Neural crest cell (in vitro differentiated cells): ENCODE measurements around the gene CD28. TPM values are rescaled to one million over a fixed set of nuclear protein-coding genes. Genes with fewer than 3 reads are reported as not detected.

Source experiments
- DNase-seq: peaks from one replicate; pipeline ENCODE4 v3.0.0; 2021; ENCODE audit warnings: low read depth, mixed read lengths, low spot score
- H3K27ac Mint-ChIP-seq: one replicate; pipeline ENCODE4 v1.8.0; 2021; ENCODE audit warnings: mild to moderate bottlenecking, mixed read lengths; ENCODE audit not compliant: unreplicated experiment
- H3K27me3 Mint-ChIP-seq: 2 replicates; pipeline ENCODE4 v1.8.0; 2021; ENCODE audit warnings: low read depth, mild to moderate bottlenecking, mixed read lengths
- H3K36me3 Mint-ChIP-seq: 2 replicates; pipeline ENCODE4 v1.8.0; 2021; ENCODE audit warnings: low read depth, mild to moderate bottlenecking, mixed read lengths
- H3K4me1 Mint-ChIP-seq: 2 replicates; pipeline ENCODE4 v1.8.0; 2021; ENCODE audit warnings: mixed read lengths
- H3K4me3 Mint-ChIP-seq: one replicate; pipeline ENCODE4 v1.8.0; 2021; ENCODE audit warnings: mild to moderate bottlenecking, mixed read lengths
- H3K9me3 Mint-ChIP-seq: 2 replicates; pipeline ENCODE4 v1.8.0; 2021; ENCODE audit warnings: mixed read lengths
- CTCF ChIP-seq: fragments of 200-600 bp; sonication (generic); conservative IDR thresholded peaks from 2 replicates; pipeline ENCODE4 v1.5.0; 2021; ENCODE audit warnings: antibody characterized with exemption, mild to moderate bottlenecking
- total RNA-seq: library from RNA; stranded (reverse); gene quantifications from 2 replicates; pipeline ENCODE4 v1.2.1, GENCODE V29; 2021

CD28 gene
- total RNA-seq, 1 donor from 2014 or later: not detected

GRCh38 chr2:203679401-203679800, 27.0 kb upstream of the CD28 start:
- no peaks in the 10 kb centered on the region for H3K36me3 Mint-ChIP-seq

GRCh38 chr2:203681978-203682377, 24.5 kb upstream of the CD28 start:
- no peaks in the 10 kb centered on the region for H3K36me3 Mint-ChIP-seq
- DNase-seq: no peak
- no peak overlapping the region for H3K27ac Mint-ChIP-seq
- no peak for TF ChIP-seq CTCF
- H3K4me1 Mint-ChIP-seq: peaks cover 31% of the 10 kb centered on the region
- peaks cover 3% of the 10 kb centered on the region for H3K9me3 Mint-ChIP-seq
- no peak overlapping the region for H3K4me3 Mint-ChIP-seq
- H3K27me3 Mint-ChIP-seq: no peaks in the 10 kb centered on the region

More at GRCh38 chr2:203679401-203679800, 27.0 kb upstream of the CD28 start:
- no peak for DNase-seq
- H3K4me3 Mint-ChIP-seq: no peak overlapping the region
- H3K4me1 Mint-ChIP-seq: peaks cover 25% of the 10 kb centered on the region
- TF ChIP-seq CTCF: no peak
- no peaks in the 10 kb centered on the region for H3K27me3 Mint-ChIP-seq
- H3K27ac Mint-ChIP-seq: no peak overlapping the region
- H3K9me3 Mint-ChIP-seq: peaks cover 3% of the 10 kb centered on the region

GRCh38 chr2:203682688-203683130, 23.7 kb upstream of the CD28 start:
- Mint-ChIP-seq H3K9me3 (peaks cover 3% of the 10 kb centered on the region), H3K36me3 (no peaks in the 10 kb centered on the region), H3K27ac (no peak overlapping the region), H3K4me3 (no peak overlapping the region), H3K4me1 (peaks cover 31% of the 10 kb centered on the region), H3K27me3 (no peaks in the 10 kb centered on the region)
- no peak for TF ChIP-seq CTCF
- no peak for DNase-seq

- no peaks in the 10 kb centered on the region for H3K36me3 Mint-ChIP-seq
- peaks cover 3% of the 10 kb centered on the region for H3K9me3 Mint-ChIP-seq
- H3K4me3 Mint-ChIP-seq: no peak overlapping the region
- H3K27ac Mint-ChIP-seq: no peak overlapping the region
- no peak for TF ChIP-seq CTCF
- no peaks in the 10 kb centered on the region for H3K27me3 Mint-ChIP-seq
- DNase-seq: no peak
- peaks cover 32% of the 10 kb centered on the region for H3K4me1 Mint-ChIP-seq
Measured at GRCh38 chr2:203683421-203683820, 23.0 kb upstream of the CD28 start.

GRCh38 chr2:203683932-203684556, 22.4 kb upstream of the CD28 start:
- no peak for TF ChIP-seq CTCF
- no peak overlapping the region for H3K4me3 Mint-ChIP-seq
- no peaks in the 10 kb centered on the region for H3K36me3 Mint-ChIP-seq

More at GRCh38 chr2:203683932-203684556, 22.4 kb upstream of the CD28 start:
- Mint-ChIP-seq H3K27ac (no peak overlapping the region), H3K27me3 (no peaks in the 10 kb centered on the region), H3K9me3 (no peaks in the 10 kb centered on the region), H3K4me1 (peaks cover 39% of the 10 kb centered on the region)
- DNase-seq: no peak
